ENCODE data around the gene TNNC1.
A peak's percentile ranks its signal among the peaks of the same experiment; 100 is the strongest.

The TNNC1 gene

DNA sequence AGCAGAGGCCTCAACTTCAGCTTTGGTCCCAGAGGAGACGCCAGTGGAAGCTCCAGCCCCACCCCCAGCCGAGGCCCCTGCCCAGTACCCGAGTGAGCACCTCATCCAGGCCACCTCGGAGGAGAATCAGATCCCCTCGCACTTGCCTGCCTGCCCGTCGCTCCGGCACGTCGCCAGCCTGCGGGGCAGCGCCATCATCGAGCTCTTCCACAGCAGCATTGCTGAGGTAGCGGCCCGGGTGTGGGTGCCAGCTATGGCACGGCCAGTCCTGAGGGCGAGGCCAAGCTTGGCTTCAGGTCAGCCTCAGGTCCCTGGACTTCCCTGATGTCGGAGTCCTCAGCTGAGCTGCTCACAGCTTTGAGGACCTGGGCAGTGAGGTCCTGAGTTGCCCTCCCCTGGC, 35.6 kb upstream of the TNNC1 start:
- DNase-seq (ENCODE audit: low spot score): no peak
- H3K4me3 ChIP-seq: no peak overlapping the region
- H3K27ac ChIP-seq: peak overlapping the region in 1 of 2 donors; percentile 79
- TF ChIP-seq, protein P1, sequence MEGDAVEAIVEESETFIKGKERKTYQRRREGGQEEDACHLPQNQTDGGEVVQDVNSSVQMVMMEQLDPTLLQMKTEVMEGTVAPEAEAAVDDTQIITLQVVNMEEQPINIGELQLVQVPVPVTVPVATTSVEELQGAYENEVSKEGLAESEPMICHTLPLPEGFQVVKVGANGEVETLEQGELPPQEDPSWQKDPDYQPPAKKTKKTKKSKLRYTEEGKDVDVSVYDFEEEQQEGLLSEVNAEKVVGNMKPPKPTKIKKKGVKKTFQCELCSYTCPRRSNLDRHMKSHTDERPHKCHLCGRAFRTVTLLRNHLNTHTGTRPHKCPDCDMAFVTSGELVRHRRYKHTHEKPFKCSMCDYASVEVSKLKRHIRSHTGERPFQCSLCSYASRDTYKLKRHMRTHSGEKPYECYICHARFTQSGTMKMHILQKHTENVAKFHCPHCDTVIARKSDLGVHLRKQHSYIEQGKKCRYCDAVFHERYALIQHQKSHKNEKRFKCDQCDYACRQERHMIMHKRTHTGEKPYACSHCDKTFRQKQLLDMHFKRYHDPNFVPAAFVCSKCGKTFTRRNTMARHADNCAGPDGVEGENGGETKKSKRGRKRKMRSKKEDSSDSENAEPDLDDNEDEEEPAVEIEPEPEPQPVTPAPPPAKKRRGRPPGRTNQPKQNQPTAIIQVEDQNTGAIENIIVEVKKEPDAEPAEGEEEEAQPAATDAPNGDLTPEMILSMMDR (IDR thresholded peaks at IDR 0.05): no peak

DNA sequence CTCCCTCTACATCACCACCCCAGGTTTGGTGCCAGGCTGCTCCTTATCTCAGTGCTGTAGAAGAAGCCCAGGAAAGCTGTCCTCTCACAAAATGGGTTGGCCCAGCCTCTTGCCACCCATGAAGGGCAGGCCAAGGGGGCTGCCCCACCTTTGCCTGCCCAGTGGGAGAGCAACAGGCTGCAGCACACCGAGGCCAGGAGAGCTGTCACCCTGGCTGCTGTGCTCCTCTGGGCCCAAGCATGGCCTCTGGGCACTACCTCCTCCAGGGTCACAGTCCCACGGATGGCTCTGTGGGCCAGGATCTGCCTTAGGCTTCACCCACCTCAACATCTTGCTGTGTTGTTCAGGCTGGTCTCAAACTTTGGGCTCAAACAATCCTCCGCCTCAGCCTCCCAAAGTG, 34.9 kb upstream of the TNNC1 start:
- DNase-seq (ENCODE audit: low spot score): no peak
- TF ChIP-seq, protein P1 (IDR thresholded peaks at IDR 0.05): no peak
- H3K4me3 ChIP-seq: no peak overlapping the region
- no peak overlapping the region for H3K27ac ChIP-seq

DNA sequence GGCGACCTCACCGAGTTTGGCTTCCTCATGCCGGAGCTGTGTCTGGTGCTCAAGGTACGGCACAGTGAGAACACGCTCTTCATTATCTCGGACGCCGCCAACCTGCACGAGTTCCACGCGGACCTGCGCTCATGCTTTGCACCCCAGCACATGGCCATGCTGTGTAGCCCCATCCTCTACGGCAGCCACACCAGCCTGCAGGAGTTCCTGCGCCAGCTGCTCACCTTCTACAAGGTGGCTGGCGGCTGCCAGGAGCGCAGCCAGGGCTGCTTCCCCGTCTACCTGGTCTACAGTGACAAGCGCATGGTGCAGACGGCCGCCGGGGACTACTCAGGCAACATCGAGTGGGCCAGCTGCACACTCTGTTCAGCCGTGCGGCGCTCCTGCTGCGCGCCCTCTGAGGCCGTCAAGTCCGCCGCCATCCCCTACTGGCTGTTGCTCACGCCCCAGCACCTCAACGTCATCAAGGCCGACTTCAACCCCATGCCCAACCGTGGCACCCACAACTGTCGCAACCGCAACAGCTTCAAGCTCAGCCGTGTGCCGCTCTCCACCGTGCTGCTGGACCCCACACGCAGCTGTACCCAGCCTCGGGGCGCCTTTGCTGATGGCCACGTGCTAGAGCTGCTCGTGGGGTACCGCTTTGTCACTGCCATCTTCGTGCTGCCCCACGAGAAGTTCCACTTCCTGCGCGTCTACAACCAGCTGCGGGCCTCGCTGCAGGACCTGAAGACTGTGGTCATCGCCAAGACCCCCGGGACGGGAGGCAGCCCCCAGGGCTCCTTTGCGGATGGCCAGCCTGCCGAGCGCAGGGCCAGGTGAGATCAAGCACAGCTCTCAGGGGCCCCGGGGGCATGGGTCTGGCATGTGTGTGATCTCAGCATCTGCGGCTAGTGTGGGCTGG, 34.2 kb upstream of the TNNC1 start:
- TF ChIP-seq, protein P1 (IDR thresholded peaks at IDR 0.05): no peak
- Histone ChIP-seq H3K4me3 (no peak overlapping the region), H3K27ac (no peak overlapping the region)

DNA sequence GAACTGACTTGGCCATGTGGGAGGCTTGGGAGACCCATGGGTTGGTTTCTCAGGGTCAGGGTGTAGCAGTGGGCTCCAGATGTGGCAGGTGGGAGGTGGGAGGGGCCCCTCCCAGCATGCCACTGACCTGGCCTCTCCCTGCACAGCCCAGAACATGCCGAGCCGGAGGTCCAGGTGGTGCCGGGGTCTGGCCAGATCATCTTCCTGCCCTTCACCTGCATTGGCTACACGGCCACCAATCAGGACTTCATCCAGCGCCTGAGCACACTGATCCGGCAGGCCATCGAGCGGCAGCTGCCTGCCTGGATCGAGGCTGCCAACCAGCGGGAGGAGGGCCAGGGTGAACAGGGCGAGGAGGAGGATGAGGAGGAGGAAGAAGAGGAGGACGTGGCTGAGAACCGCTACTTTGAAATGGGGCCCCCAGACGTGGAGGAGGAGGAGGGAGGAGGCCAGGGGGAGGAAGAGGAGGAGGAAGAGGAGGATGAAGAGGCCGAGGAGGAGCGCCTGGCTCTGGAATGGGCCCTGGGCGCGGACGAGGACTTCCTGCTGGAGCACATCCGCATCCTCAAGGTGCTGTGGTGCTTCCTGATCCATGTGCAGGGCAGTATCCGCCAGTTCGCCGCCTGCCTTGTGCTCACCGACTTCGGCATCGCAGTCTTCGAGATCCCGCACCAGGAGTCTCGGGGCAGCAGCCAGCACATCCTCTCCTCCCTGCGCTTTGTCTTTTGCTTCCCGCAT, 33.4 kb upstream of the TNNC1 start:
- no peak overlapping the region for H3K4me3 ChIP-seq
- H3K27ac ChIP-seq: no peak overlapping the region
- TF ChIP-seq, protein P1 (IDR thresholded peaks at IDR 0.05): no peak
- no peak for DNase-seq (ENCODE audit: low spot score)

More for the DNA sequence above, 34.2 kb upstream of the TNNC1 start:
- DNase-seq (ENCODE audit: low spot score): no peak

DNA sequence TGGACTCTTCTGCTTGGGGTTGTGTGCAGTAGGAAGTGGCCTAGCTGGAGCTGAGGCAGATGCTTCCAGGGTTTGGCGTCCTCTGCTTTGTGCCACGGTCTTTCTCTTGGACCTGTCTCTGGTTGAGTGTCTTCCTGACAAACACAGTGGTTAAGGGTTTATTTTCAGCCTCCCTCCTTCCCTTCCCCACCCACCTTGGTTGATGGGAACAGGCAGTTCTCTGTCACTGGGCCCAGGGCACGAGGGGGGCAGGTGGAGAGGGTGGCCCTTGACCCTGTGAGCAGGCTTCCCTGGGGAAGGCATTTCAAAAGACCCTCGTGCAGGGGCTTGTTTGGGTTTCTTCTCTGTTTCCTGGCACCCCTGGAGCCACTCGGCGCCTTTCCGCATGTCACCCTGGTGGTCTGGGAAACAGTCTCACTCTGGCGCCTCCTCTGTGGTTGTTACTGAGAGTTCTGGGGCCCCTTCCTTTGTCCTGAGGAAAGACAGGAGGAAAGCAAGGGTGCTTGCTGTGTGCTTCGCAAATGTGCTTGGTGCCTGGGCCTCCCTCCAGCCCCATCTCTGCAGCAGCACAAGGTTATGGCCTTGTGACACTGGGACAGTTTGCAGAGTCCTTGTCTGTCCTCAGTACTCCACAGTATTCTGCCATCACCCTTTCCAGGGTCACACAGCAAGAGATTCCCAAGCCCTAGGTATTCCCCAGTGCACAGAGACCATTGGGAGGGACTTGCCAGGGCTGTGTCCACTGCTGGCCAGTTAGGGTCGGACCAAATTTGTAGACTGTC, 31.0 kb upstream of the TNNC1 start:
- Histone ChIP-seq H3K4me3 (peak overlapping the region; percentile 8), H3K27ac (peak overlapping the region; percentile 58 to 81)
- no peak for DNase-seq (ENCODE audit: low spot score)
- TF ChIP-seq, protein P1 (IDR thresholded peaks at IDR 0.05): no peak

- DNase-seq (ENCODE audit: low spot score): no peak
- Histone ChIP-seq H3K4me3 (peak overlapping the region; percentile 35), H3K27ac (peak overlapping the region; percentile 58 to 81)
- TF ChIP-seq, protein P1 (IDR thresholded peaks at IDR 0.05): no peak
These were observed 29.9 kb upstream of the TNNC1 start for GRCh38 chr3:52483577-52484381.

Measured in coronary artery (tissue), 2 donors.